Fibroblast of lung (primary cell): ENCODE measurements around the gene NBPF1. TPM values are rescaled to one million over a fixed set of nuclear protein-coding genes. Genes with fewer than 3 reads are reported as not detected.
"Not testable (repeated sequence)": the region's sequence is repeated elsewhere in the genome, so short reads cannot be mapped to it uniquely, and the experiment has no call there.

Experiments used
- DNase-seq, 2 donors: peaks; one replicate each; pipeline versions ENCODE4 v3.0.0 to v3.0.0-alpha.2; 2010; ENCODE audit warnings: low read depth in 2 of 2
- H2AFZ ChIP-seq: 2 replicates; pipeline ENCODE4 v1.5.1; 2012; ENCODE audit warnings: low read length, control low read depth, inconsistent platforms
- H3K27ac ChIP-seq: 2 replicates; pipeline ENCODE4 v1.5.1; 2011; ENCODE audit warnings: low read length, control low read depth; ENCODE audit not compliant: insufficient read depth
- H3K27me3 ChIP-seq: 2 replicates; pipeline ENCODE4 v1.5.1; 2011; ENCODE audit warnings: mild to moderate bottlenecking, low read length; ENCODE audit not compliant: control insufficient read depth, insufficient read depth
- H3K36me3 ChIP-seq: 2 replicates; pipeline ENCODE4 v1.5.1; 2011; ENCODE audit warnings: low read length; ENCODE audit not compliant: control insufficient read depth, insufficient read depth
- H3K4me1 ChIP-seq: 2 replicates; pipeline ENCODE4 v1.5.1; 2011; ENCODE audit warnings: low read length; ENCODE audit not compliant: control insufficient read depth, insufficient read depth; ENCODE audit errors: extremely low read depth
- H3K4me2 ChIP-seq: 2 replicates; pipeline ENCODE4 v1.5.1; 2011; ENCODE audit warnings: low read length, control low read depth; ENCODE audit not compliant: insufficient read depth; ENCODE audit errors: extremely low read depth
- H3K4me3 ChIP-seq, 4 experiments: fragments of 200-600 bp in 1 of 4; sonication (generic) in 1 of 4; replicated peaks in 1 of 4; 2 replicates each; pipeline ENCODE4 v1.5.1; 2011 to 2016; ENCODE audit warnings: low read length in 4 of 4, low read depth in 3 of 4, mild to moderate bottlenecking in 3 of 4, control low read depth in 2 of 4, inconsistent platforms in 1 of 4, mixed read lengths in 1 of 4; ENCODE audit not compliant: insufficient read depth in 1 of 4; ENCODE audit errors: control extremely low read depth in 1 of 4
- H3K79me2 ChIP-seq: 2 replicates; pipeline ENCODE4 v1.5.1; 2012; ENCODE audit warnings: mild to moderate bottlenecking, low read length, inconsistent platforms; ENCODE audit not compliant: control insufficient read depth, insufficient read depth
- H3K9ac ChIP-seq: 2 replicates; pipeline ENCODE4 v1.5.1; 2011; ENCODE audit warnings: mild to moderate bottlenecking, low read length, control low read depth; ENCODE audit not compliant: insufficient read depth
- H3K9me3 ChIP-seq: 2 replicates; pipeline ENCODE4 v1.5.1; 2012; ENCODE audit warnings: low read depth, low read length; ENCODE audit not compliant: control insufficient read depth, insufficient read depth
- H4K20me1 ChIP-seq: 2 replicates; pipeline ENCODE4 v1.5.1; 2011; ENCODE audit warnings: low read length; ENCODE audit not compliant: control insufficient read depth, insufficient read depth; ENCODE audit errors: extremely low read depth
- EZH2 ChIP-seq: IDR thresholded peaks from 2 replicates; pipeline ENCODE4 v1.5.1; 2012; ENCODE audit warnings: low read length, control low read depth, mild to moderate bottlenecking; ENCODE audit errors: missing control alignments
- polyA plus RNA-seq, 2 donors: library from polyadenylated mRNA; depleted of rRNA in 1 of 2; stranded (reverse) in 1 of 2; unstranded in 1 of 2; fragments of >200 nt; gene quantifications; 2 replicates each; pipeline ENCODE4 v1.2.1, GENCODE V29; 2011 to 2012; ENCODE audit warnings: missing spikeins in 1 of 2
- total RNA-seq: library from RNA; depleted of rRNA; stranded (reverse); fragments of >200 nt; gene quantifications from 2 replicates; pipeline ENCODE4 v1.2.1, GENCODE V29; 2014
- TF ChIP-seq, protein P1 (sequence below), 2 donors: IDR thresholded peaks in 1 of 2; conservative IDR thresholded peaks in 1 of 2; 1 replicate in 1 of 2; 2 replicates in 1 of 2; pipeline ENCODE4 v1.5.1; 2011 to 2012; ENCODE audit warnings: low read length in 2 of 2, control low read depth in 1 of 2, inconsistent platforms in 1 of 2, low read depth in 1 of 2, mild to moderate bottlenecking in 1 of 2

The NBPF1 gene
- total and polyA plus RNA-seq, 2 donors (not counting 1 experiment from before 2014, with no cell fraction given): 25.3 to 92.3 TPM

DNA sequence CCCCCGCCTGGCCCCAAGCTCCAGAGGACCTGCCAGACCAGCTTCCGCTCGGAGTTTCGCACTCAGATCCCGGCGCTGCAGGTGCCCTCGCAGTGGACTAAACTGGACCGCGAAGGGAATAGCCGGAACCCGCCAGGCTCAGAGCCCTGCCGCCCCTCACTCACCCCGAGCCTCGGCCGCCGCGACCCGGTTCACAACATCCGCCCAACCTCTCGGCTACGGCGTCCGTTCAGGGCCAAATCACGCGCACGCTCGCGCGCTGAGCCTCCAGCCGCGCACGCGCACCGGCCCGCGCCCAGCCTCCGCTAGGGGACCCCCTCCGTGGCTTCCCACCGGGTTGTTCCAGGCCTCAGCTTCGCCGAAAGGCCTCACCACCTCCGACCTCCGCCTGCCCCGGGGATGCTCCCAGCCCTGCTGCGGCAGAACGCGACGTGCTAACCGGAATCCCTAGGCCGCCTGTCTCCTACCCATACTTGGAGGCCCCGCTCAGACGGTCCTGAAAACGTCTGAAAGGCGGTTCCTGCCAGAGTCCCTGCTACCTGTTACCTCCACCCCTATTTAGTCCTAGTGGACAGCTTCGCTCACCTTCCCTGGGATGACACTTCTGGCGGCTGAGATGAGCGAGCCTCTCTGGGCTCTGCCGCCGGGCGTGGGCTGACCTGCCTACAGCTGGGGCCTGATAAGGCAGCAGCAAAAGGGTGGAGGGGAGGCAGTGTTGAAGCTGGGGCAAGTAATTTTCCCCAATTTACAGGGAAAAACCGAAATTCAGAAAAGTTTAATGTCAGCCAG lies 31.3 kb upstream of the NBPF1 start:
- not testable (repeated sequence) for H4K20me1 ChIP-seq, H3K36me3 ChIP-seq, H3K9me3 ChIP-seq, H3K4me1 ChIP-seq, H3K27me3 ChIP-seq
- Histone ChIP-seq H3K4me2 (peak overlapping the region; percentile 100), H2AFZ (peak overlapping the region; percentile 91), H3K27ac (peak overlapping the region; percentile 83), H3K79me2 (peaks cover 22% of the 10 kb centered on the region), H3K4me3 (peak overlapping the region; percentile 72 to 98 (median 88)), H3K9ac (peak overlapping the region; percentile 94)
- TF ChIP-seq, protein P1, sequence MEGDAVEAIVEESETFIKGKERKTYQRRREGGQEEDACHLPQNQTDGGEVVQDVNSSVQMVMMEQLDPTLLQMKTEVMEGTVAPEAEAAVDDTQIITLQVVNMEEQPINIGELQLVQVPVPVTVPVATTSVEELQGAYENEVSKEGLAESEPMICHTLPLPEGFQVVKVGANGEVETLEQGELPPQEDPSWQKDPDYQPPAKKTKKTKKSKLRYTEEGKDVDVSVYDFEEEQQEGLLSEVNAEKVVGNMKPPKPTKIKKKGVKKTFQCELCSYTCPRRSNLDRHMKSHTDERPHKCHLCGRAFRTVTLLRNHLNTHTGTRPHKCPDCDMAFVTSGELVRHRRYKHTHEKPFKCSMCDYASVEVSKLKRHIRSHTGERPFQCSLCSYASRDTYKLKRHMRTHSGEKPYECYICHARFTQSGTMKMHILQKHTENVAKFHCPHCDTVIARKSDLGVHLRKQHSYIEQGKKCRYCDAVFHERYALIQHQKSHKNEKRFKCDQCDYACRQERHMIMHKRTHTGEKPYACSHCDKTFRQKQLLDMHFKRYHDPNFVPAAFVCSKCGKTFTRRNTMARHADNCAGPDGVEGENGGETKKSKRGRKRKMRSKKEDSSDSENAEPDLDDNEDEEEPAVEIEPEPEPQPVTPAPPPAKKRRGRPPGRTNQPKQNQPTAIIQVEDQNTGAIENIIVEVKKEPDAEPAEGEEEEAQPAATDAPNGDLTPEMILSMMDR (conservative IDR thresholded peaks at IDR 0.05 in 1 of 2, IDR thresholded peaks at IDR 0.05 in 1 of 2; ENCODE audit: low read depth in 1 of 2, low read length in 2 of 2): peak; percentile 43 to 55
- peak; percentile 97 to 98 for DNase-seq

DNA sequence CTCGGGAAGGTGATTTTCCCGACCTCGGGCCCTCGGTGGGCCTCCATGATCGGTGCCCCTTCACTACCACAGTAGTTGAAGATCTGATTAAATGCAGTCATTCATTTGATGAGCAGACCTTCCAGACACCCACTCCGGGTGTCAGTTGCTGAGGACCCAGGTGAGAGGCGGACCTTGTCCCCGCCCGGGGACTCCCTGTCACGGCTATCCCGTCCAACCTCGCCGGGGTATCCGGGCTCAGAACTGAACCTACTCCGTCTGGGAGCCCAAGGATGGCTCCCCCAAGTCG lies 30.8 kb upstream of the NBPF1 start:
- Histone ChIP-seq H3K4me3 (peak overlapping the region; percentile 72 to 98 (median 88)), H2AFZ (peak overlapping the region; percentile 91), H3K4me2 (peak overlapping the region; percentile 100), H3K9ac (peak overlapping the region; percentile 94), H3K36me3 (no peaks in the 10 kb centered on the region), H3K79me2 (peaks cover 26% of the 10 kb centered on the region), H4K20me1 (no peaks in the 10 kb centered on the region), H3K4me1 (no peaks in the 10 kb centered on the region), H3K27ac (peak overlapping the region; percentile 83), H3K27me3 (peaks cover 5% of the 10 kb centered on the region), H3K9me3 (no peaks in the 10 kb centered on the region)
- DNase-seq: no peak
- no peak for TF ChIP-seq EZH2
- TF ChIP-seq, protein P1 (conservative IDR thresholded peaks at IDR 0.05 in 1 of 2, IDR thresholded peaks at IDR 0.05 in 1 of 2; ENCODE audit: low read depth in 1 of 2, low read length in 2 of 2): no peak

DNA sequence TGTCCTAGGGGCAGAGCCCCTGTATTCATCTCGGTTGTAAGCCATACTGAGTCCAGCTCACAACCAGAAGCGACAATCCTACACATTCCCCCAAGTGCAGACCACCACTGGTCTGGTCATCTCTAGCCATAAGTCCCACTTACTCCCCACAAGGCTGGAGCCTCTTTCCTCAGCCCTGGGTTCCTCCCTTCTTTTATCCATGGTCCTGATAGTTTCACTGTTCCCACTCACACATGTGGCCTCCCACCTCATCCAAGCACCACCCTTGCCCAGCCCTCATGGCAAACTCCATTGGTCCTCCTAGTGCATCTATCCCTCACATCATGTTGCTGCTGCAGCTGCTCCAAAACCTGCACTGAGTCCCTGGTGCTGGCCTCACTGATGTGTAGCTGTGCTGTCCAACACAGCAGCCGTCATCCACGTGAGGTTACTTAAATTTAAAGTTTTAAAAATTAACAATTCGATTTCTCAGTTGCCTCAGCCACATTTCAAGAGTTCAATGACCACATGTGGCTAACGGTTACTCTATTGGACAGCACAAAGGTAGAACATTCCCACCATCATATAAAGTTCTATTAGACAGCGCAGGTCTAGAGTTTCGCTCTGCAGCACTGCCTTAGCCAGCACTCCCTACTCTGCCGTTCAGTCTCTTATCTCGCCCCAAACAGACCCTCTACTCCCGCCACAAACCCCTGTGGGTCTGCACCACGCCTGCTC lies 30.3 kb upstream of the NBPF1 start:
- not testable (repeated sequence) for H3K9me3 ChIP-seq, DNase-seq, H3K36me3 ChIP-seq, H3K27me3 ChIP-seq, H3K4me1 ChIP-seq, H4K20me1 ChIP-seq
- Histone ChIP-seq H3K4me3 (peak overlapping the region; percentile 72 to 98 (median 88)), H3K27ac (peak overlapping the region; percentile 83), H3K4me2 (peak overlapping the region; percentile 100), H2AFZ (peak overlapping the region; percentile 91), H3K9ac (peak overlapping the region; percentile 94), H3K79me2 (peaks cover 26% of the 10 kb centered on the region)

DNA sequence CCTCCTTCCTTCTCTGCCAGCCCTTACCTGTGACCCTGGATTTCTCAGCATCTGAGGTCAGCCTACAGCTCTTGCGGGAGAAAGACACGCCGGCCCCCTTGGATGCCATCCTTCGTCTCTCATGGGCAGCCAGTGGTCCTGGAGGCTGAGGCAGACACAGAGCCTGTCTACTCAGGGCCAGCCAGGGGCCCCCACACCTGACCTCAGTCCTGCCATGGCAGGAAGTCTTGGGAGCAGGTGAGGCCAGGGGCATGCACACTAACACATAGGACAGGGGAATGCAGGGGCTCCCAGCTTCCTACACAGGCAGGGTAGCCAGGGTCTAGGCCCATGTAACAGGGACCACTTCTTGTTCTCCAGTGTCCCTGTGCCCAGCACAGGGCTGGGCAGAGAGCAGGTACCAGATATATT lies 29.6 kb upstream of the NBPF1 start:
- H2AFZ ChIP-seq, H4K20me1 ChIP-seq, H3K4me1 ChIP-seq, H3K9ac ChIP-seq, H3K9me3 ChIP-seq, H3K27ac ChIP-seq, H3K36me3 ChIP-seq, H3K27me3 ChIP-seq, DNase-seq: not testable (repeated sequence)
- peak overlapping the region; percentile 52 for H3K4me2 ChIP-seq
- H3K79me2 ChIP-seq: peaks cover 27% of the 10 kb centered on the region
- peak overlapping the region in 1 of 4 experiments; percentile 72 for H3K4me3 ChIP-seq

DNA sequence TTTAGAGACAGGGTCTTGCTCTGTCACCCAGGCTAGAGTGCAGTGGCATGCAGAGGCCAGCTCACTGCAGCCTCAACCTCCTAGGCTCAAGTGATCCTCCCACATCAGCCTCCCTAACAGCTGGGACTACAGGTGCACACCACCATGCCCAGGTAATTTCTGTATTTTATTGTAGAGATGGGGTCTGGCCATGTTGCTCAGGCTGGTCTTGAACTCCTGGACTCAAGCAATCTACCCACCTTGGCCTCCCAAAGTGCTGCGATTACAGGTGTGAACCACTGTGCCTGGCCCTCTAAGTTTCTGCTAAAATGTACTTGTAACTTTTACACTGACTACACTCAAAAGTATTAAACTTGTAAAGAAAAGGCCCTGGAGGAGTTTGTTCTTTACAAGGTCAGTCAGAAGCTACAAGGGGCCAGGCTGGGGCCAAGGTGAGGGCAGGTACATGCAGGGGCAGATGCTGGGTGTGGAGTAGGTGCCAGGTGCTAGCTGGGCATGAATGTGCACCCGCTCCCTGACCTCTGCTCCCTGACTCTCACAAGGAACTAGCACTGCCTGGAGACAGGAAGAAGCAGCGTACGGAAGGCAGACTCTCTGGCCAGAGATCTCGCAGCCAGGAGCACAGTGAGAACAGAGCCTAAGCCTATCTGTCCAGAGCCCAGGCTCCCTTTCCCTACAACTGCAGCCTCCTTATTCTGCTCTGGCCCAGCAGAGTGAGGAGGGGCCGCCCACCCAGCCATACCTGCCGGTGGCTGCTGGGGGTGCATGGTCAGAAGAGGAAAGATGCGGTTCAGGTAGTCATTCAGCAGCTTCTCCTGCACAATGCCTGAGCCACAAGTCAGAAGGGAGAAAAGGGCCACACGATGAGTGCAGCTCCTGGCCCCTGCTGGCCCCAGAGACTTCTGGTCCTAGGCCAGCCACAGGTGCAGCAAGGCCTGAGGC lies 28.9 kb upstream of the NBPF1 start:
- H4K20me1 ChIP-seq, H3K27me3 ChIP-seq, H3K4me2 ChIP-seq, H3K27ac ChIP-seq, H3K9me3 ChIP-seq, H3K9ac ChIP-seq, H2AFZ ChIP-seq, DNase-seq, H3K36me3 ChIP-seq, H3K4me3 ChIP-seq, H3K4me1 ChIP-seq: not testable (repeated sequence)
- peaks cover 27% of the 10 kb centered on the region for H3K79me2 ChIP-seq
